ENCODE measurements around the gene TIGD3.

The TIGD3 gene, protein sequence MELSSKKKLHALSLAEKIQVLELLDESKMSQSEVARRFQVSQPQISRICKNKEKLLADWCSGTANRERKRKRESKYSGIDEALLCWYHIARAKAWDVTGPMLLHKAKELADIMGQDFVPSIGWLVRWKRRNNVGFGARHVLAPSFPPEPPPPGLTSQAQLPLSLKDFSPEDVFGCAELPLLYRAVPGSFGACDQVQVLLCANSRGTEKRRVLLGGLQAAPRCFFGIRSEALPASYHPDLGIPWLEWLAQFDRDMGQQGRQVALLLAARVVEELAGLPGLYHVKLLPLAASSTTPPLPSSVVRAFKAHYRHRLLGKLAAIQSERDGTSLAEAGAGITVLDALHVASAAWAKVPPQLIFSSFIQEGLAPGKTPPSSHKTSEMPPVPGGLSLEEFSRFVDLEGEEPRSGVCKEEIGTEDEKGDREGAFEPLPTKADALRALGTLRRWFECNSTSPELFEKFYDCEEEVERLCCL

GRCh38 chr11:65354265-65355012, at the start of gene TIGD3:
TIGD3 (plus strand) TSS chr11:65354751; CDS start chr11:65355809, 1,058 bp downstream.
- peak; percentile 99 for DNase-seq

- no peak for DNase-seq
Observed at GRCh38 chr11:65305501-65306268, 48.9 kb upstream of the TIGD3 start.

GRCh38 chr11:65307298-65308229, 47.0 kb upstream of the TIGD3 start:
- no peak for DNase-seq

- no peak for DNase-seq
Observed at GRCh38 chr11:65308281-65308891, 46.2 kb upstream of the TIGD3 start.

DNA sequence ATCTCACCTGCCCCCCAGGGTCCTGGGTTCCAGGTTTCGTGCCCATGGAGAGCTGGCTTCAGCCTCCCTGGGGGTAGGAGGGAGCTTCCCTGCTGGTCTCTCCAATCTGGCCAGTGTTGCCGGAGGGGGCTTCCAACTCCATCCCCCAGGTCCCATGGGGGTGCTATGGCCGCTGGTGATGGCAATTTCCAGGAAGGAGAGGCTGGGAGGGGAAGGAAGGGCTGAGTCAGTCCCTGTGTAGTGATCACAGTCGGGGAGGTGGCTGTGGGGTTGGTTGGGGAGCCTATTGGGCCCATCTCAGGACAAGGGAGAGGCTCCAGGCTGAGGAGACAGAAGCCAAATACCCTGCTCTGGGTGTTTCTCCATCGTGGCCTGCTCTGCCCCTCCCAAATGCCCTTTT, 45.5 kb upstream of the TIGD3 start:
- DNase-seq = no peak

- DNase-seq = no peak
Observed at GRCh38 chr11:65310215-65310614, 44.3 kb upstream of the TIGD3 start.

DNA sequence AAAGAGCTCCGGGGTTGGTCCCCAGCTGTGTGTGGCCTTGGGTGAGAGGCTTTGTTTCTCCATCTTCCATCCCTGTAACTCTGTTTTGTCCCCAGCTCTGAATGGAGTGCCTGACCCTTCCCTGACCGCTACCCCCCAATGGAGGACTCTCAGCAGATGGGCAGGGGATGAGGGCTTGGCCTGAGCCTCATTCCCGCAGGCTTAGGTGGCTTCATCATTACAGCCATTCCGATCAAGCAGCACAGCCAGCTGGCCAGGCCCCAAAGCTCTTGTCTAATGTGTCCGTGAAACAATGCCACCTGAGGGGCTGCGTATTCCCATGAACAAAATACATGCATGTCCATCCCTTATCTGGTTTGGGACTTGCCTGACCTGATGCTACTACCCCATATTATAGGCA, 43.8 kb upstream of the TIGD3 start:
- DNase-seq = no peak

DNA sequence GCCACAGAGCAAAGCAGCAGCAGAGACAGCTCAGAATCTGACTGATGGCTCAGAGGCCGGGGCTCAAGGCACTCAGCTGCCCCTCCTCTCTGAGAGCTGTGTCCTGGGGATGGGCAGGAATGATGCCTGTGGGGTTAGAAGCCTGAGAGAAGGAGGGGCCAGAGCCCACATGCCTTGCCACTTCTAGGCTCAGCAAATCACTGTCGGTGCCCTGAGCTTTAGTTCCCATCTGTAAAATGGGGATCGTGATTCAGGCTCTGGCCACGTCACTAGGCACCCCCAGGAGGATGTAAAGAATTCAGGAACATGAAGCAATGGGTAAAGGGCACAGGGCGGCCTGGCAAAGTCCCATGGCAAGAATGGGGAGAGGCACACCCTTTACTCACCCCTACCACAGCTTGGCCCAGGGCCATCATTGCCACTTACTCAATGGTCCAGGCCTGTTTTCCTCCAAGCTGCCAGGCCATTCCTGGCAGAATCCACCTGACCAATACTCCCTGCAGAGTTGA, 43.3 kb upstream of the TIGD3 start:
- DNase-seq = no peak

- DNase-seq = peak; percentile 92
Observed at GRCh38 chr11:65314501-65315203, 39.9 kb upstream of the TIGD3 start, which contains the start of gene CDC42EP2. CDC42EP2 (plus strand) TSS chr11:65314866; CDS start chr11:65320899, 6,033 bp downstream.

DNA sequence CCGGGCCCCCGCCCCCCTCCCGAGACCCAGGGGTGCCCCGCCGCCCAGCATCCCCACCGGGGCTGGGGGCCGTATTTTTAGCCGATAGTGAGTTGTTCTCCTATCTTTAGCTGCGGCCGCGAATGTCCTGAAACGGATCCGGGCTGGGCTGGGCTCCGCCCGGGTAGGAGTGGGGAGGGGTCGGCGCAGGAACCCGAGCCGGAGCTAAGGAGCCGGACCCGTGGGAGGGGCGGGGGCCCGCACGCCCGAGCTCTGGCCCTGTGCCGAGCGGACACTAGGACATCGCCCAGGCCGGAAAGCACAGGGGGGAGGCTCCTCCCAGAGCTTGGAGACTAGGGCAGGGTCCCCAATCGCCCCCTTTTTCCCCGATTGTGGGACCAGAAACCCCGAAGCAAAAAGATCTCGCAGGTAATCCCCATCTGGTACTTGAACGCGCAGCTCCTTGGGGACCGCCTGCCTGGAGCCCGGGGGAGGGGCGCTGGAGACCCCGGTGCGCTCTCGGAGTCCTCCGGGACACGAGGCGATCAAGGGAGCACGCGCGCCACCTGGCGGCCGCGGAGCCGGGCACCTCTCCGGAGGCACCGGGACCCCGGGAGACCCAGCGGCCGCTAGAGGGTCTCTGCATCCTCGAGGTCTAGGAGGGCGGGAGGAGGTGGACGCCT, 39.2 kb upstream of the TIGD3 start:
- DNase-seq = peak; percentile 95

DNA sequence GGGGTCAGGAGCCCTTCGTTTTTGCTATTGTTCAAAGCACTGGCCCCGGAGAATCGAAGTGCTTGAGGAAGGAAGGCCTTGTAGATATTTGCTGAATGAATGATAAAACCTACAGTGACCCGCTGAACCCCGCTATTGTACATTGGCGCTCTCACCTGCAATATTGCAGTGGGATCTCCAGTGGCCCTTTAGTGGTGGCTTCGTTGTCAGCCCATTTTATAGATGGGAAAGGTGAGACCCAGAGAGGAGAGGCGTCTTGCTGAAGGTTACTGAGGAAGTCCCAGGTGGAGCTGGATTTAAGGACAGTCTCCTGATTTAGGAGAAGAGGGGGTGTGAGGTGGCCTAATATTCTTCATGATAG, 38.7 kb upstream of the TIGD3 start:
- DNase-seq = no peak

- no peak for DNase-seq
Observed at GRCh38 chr11:65316227-65317024, 38.1 kb upstream of the TIGD3 start.

DNA sequence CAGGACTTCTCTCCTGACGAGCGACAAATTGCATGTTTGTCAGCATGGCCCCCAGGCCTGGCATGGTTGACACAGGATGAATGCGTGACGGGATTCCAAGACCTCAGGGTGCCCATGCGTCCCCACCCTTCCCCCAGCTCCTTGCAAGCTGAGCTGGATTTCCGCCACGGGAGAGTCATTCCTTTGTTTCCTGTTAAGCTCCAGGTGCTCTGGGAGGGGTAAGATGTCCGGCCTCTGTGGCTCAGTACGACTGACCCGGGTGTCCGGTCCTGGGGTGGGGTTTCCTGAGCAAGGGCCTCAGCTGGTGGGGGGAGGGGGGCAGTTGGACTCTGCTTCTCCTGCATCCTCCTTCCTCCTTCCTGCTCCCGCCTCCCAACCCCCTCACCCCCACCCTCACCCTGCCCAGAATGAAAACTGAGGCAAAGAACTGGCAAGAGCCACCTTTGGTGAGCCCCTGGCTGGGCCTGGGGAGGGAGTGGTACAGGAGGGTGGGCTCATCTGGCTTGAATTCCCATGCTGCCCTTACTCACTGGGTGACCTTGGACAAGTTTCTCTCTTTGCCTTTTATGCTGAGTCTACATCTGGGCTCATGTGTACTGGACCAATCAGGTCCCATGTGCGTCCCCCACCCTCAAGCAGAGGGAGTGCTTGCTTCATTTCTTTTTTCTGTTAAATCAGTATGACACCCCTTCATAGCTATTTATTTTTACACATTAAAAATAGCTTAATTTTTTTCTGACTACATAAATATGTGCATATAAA, 37.3 kb upstream of the TIGD3 start:
- no peak for DNase-seq

DNA sequence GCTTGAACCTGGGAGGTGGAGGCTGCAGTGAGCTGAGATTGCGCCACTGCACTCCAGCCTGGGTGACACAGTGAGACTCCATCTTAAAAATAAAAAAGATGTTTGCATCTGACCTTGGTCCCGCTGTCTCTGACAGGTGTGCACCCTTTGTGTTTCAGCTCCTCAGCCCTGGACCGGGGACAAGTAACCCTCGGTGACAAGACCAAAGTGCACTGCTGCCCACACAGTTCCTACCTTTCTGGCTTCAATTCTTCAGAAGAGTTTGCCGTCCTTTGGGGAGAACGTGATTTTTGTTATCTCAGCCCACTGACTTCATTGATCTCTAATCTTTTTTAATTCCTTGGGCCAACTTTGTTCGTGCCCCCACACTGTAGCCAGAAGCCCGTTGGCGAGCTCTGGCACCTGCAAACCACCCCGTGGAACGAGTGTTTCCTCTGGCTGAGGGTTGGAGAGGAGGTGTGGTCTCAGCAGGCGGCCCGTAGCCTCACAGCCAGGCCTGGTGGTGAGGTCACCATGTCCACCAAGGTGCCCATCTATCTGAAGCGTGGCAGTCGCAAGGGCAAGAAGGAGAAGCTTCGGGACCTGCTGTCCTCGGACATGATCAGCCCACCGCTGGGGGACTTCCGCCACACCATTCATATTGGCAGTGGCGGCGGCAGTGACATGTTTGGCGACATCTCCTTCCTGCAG, 34.0 kb upstream of the TIGD3 start:
- no peak for DNase-seq

GRCh38 chr11:65321076-65321475, 33.5 kb upstream of the TIGD3 start:
- no peak for DNase-seq

DNA sequence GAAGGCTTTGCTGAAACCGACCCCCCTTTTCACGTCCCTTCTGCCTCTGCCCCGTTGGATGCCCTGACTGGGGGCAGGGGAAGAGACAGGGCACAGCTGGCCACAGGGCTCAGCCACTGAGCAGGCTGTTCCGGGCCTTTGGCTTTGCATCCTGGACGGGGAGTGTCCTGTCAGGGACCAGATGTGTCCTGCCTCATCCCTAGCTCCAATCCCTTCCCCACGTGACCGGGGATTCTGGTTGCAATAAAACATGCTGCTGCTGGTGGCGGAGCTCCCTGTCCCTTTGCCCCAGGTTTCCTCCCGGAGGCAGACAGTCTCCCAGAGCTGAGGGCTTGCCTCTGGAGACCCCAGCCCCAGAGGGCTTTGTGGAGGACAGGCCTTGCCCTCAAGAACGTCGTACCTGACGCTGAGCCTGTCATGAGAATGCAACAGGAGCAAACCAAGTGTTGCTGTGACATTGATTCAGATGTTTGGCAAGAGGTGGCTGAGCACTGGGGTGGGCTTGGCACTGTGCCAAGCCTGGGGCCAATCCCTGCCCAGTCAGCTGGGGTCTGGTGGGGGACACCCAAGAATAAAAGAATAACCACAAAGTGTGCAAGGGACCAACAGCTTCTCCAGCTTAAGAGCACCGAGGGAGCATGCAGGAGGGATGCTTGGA, 32.6 kb upstream of the TIGD3 start:
- DNase-seq = no peak

GRCh38 chr11:65323813-65324212, 30.7 kb upstream of the TIGD3 start:
- no peak for DNase-seq
